Measurements from ENCODE around the gene SEMA4D. TPM values are rescaled to one million over a fixed set of nuclear protein-coding genes. Genes with fewer than 3 reads are reported as not detected.

The SEMA4D gene
- total and polyA plus RNA-seq, 9 of the 15 experiments (the other 6 are each of a cell fraction or from before 2014, with no cell fraction given) = 0.38 to 5.1 (median 1.8) TPM

DNA sequence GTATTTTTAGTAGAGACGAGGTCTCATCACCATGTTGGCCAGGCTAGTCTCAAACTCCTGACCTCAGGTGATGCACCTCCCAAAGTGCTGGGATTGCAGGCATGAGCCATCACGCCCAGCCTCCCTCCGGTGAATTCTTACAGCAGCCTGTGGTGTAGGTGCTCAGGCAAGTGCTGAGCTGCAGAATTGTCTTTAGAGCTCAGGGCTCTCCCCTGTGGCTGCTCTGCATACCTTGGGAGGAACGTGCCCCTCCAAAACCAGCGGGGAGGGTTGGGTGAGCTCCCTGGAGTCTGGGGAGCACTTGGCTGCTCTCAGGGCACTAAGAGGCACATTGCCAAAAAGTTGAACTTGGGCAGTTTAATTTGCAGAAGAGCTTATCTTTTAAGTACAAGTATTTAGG lies 150.3 kb downstream of the SEMA4D start:
- intact Hi-C loops (cut with micrococcal nuclease) (no loop called here), in situ Hi-C loops (cut with MboI) (no loop called here)
- TF ChIP-seq HMBOX1 (IDR thresholded peaks at IDR 0.05) (no peak), C11orf30 (IDR thresholded peaks at IDR 0.05; ENCODE audit: low read depth) (no peak), PHF8 (IDR thresholded peaks at IDR 0.05; ENCODE audit: borderline replicate concordance, low read length) (no peak), ID3 (CRISPR knock-in tag; IDR thresholded peaks at IDR 0.05) (no peak), ID3 (tag; IDR thresholded peaks at IDR 0.05) (no peak), SIN3B (IDR thresholded peaks at IDR 0.05; ENCODE audit: low read depth) (no peak), PML (IDR thresholded peaks at IDR 0.05; ENCODE audit: low read length) (no peak), MTA3 (IDR thresholded peaks at IDR 0.05; ENCODE audit: borderline replicate concordance) (no peak), ZNF316 (IDR thresholded peaks at IDR 0.05) (no peak), ZNF197 (CRISPR knock-in tag; IDR thresholded peaks at IDR 0.05; ENCODE audit: low read depth) (no peak)
- TF ChIP-seq, protein P1, sequence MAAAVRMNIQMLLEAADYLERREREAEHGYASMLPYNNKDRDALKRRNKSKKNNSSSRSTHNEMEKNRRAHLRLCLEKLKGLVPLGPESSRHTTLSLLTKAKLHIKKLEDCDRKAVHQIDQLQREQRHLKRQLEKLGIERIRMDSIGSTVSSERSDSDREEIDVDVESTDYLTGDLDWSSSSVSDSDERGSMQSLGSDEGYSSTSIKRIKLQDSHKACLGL (CRISPR knock-in tag; IDR thresholded peaks at IDR 0.05; ENCODE audit: borderline replicate concordance, poor library complexity, severe bottlenecking) = no peak
- TF ChIP-seq, protein P2, sequence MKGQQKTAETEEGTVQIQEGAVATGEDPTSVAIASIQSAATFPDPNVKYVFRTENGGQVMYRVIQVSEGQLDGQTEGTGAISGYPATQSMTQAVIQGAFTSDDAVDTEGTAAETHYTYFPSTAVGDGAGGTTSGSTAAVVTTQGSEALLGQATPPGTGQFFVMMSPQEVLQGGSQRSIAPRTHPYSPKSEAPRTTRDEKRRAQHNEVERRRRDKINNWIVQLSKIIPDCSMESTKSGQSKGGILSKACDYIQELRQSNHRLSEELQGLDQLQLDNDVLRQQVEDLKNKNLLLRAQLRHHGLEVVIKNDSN (CRISPR knock-in tag; IDR thresholded peaks at IDR 0.05) = no peak
- Histone ChIP-seq H3K9me3 (replicated peaks; ENCODE audit: control insufficient read depth, insufficient read depth, low read depth, low read length) (no peaks in the 10 kb centered on the region), H3K4me1 (replicated peaks in 1 of 2; ENCODE audit: control insufficient read depth in 2 of 2, insufficient read depth in 2 of 2, low read length in 2 of 2) (no peaks in the 10 kb centered on the region), H3K27ac (ENCODE audit: extremely low read depth, low read depth, low read length) (no peak overlapping the region), H2AFZ (ENCODE audit: low read depth, low read length) (no peak overlapping the region), H3K36me3 (ENCODE audit: control insufficient read depth, insufficient read depth, low read length) (peaks cover 84% of the 10 kb centered on the region; the same call in 2 of the 3 replicates), H4K20me1 (replicated peaks; ENCODE audit: control insufficient read depth, insufficient read depth, low read length) (no peaks in the 10 kb centered on the region), H3K9ac (ENCODE audit: insufficient read depth in 1 of 2, low read depth in 2 of 2, low read length in 2 of 2) (no peak overlapping the region), H3K4me3 (no peak overlapping the region), H3K9me1 (ENCODE audit: control insufficient read depth, insufficient read depth, low read length) (no peaks in the 10 kb centered on the region), H3K27me3 (ENCODE audit: control insufficient read depth in 2 of 2, insufficient read depth in 2 of 2, low read length in 2 of 2) (no peaks in the 10 kb centered on the region), H3K4me2 (ENCODE audit: insufficient read depth, low read length) (no peak overlapping the region), H3K79me2 (ENCODE audit: control insufficient read depth, insufficient read depth, low read length) (no peaks in the 10 kb centered on the region)
- FAIRE-seq (no peak), ATAC-seq (no peak), DNase-seq (ENCODE audit: extremely low read depth in 1 of 4, low spot score in 3 of 4) (no peak)
- BruUV-seq (replicated peaks) = no TSS peak
- WGBS (ENCODE audit: insufficient coverage, low coverage, missing lambda C conversion rate) = 93% methylated on average over 4 of the region's 5 CpGs
- ChIA-PET CTCF (ENCODE audit: low intra/inter-chr PET ratio) (no interaction called here), POLR2A (interaction anchor here (0.6 kb wide), 1 partner anchor 10 kb away, joined by 4 read pairs; no protein-coding TSS in a partner anchor)

All from K562 (cell line).